Duodenal mucosa (tissue), 2 donors: ENCODE measurements around the gene ANXA11.
"Not testable (repeated sequence)": the region's sequence is repeated elsewhere in the genome, so short reads cannot be mapped to it uniquely, and the experiment has no call there.

Source experiments
- H3K27ac ChIP-seq: one replicate; pipeline ENCODE4 v1.7.0; 2013; ENCODE audit warnings: low read depth, low read length
- H3K27me3 ChIP-seq, 2 donors: one replicate each; pipeline ENCODE4 v1.7.0; 2013; ENCODE audit warnings: low read length in 2 of 2, control low read depth in 1 of 2; ENCODE audit not compliant: insufficient read depth in 2 of 2, control insufficient read depth in 1 of 2
- H3K36me3 ChIP-seq, 2 donors: one replicate each; pipeline ENCODE4 v1.7.0; 2013; ENCODE audit warnings: low read length in 2 of 2, control low read depth in 1 of 2; ENCODE audit not compliant: insufficient read depth in 2 of 2, control insufficient read depth in 1 of 2
- H3K4me1 ChIP-seq, 2 donors: one replicate each; pipeline ENCODE4 v1.7.0; 2013; ENCODE audit warnings: low read length in 2 of 2, control low read depth in 1 of 2; ENCODE audit not compliant: insufficient read depth in 2 of 2, control insufficient read depth in 1 of 2
- H3K4me3 ChIP-seq, 2 donors: one replicate each; pipeline ENCODE4 v1.7.0; 2013; ENCODE audit warnings: low read length in 2 of 2, low read depth in 1 of 2
- H3K9ac ChIP-seq, 2 donors: one replicate each; pipeline ENCODE4 v1.7.0; 2013; ENCODE audit warnings: low read length in 2 of 2, low read depth in 1 of 2
- H3K9me3 ChIP-seq, 2 donors: one replicate each; pipeline ENCODE4 v1.7.0; 2013; ENCODE audit warnings: low read length in 2 of 2, control low read depth in 1 of 2; ENCODE audit not compliant: control insufficient read depth in 1 of 2

The ANXA11 gene

DNA sequence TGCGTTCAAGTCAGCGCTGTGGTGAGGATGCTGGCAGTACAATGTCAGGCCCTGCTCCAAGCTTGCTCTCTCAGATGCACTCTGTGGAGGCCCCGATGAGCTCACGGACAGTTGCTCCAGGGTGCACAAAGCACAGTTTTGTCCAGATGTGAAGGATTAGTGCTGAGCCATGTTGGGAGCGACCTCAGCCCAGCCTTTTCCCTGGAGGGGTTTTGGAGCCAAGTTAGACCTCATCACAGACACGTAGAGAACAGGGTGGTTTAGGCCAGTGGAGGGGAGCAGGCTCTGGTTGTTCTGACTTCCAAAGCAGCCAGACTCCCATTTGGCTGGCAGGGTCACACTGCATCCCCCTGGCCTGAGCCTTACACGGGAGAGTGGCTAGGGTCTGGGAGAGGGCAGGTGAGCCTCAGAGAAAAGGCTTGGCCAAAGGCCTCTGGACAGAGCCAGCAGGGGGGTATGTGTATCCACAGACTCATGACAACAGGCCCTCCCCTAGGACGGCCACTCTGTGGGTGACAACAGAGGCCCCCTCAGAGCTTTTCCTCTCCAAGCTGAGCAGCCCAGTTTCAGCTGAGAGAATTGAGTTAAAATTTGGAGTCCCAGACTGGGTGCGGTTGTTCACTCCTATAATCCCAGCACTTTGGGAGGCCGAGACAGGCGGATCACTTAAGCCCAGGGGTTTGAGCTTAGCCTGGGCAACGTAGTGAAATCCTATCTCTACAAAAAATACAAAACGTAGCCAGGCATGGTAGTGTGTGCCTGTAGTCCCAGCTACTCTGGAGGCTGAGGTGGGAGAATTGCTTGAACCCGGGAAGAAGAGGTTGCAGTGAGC, 68.1 kb downstream of the ANXA11 start:
- Histone ChIP-seq H3K27ac (no peak overlapping the region), H3K4me1 (no peaks in the 10 kb centered on the region), H3K4me3 (no peak overlapping the region), H3K9me3 (no peaks in the 10 kb centered on the region), H3K27me3 (peaks cover 8 to 10% of the 10 kb centered on the region in 2 donors), H3K36me3 (no peaks in the 10 kb centered on the region), H3K9ac (no peak overlapping the region)

GRCh38 chr10:80136134-80136571, 69.2 kb downstream of the ANXA11 start:
- H3K27ac ChIP-seq: no peak overlapping the region
- H3K4me3 ChIP-seq: no peak overlapping the region
- H3K27me3 ChIP-seq: peaks cover 10 to 12% of the 10 kb centered on the region in 2 donors
- H3K9me3 ChIP-seq: no peaks in the 10 kb centered on the region
- no peak overlapping the region for H3K9ac ChIP-seq
- H3K36me3 ChIP-seq: no peaks in the 10 kb centered on the region
- H3K4me1 ChIP-seq: no peaks in the 10 kb centered on the region

- not testable (repeated sequence) for H3K9ac ChIP-seq, H3K4me1 ChIP-seq, H3K9me3 ChIP-seq, H3K27ac ChIP-seq, H3K36me3 ChIP-seq
- Histone ChIP-seq H3K4me3 (peak overlapping the region in 1 of 2 donors; percentile 45), H3K27me3 (peaks cover 5 to 12% of the 10 kb centered on the region in 2 donors)
These were observed 71.7 kb downstream of the ANXA11 start for GRCh38 chr10:80133687-80134086.

DNA sequence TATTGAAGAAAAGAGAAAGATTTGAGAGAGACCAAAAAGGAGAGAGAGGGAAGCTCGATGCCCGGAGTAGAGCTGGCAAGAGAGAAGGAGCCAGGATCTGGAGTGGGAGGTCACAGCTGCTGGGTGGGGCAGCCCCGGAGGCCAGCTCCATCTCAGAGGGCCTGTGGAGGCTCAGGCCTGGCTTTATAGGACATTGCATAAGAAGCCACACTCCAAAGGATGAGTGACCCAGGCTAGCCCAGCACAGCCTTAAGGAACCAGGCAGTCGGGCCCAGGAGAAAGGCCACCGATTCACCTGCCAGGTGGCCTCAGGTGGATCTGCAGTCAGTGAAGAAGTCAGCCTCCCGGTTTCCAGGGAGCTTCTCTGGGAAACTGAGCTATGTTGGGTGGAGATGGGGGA, 72.1 kb downstream of the ANXA11 start:
- Histone ChIP-seq H3K9me3 (no peaks in the 10 kb centered on the region), H3K4me3 (peak overlapping the region; percentile 29 to 45), H3K4me1 (no peaks in the 10 kb centered on the region), H3K36me3 (no peaks in the 10 kb centered on the region), H3K27me3 (peaks cover 5 to 12% of the 10 kb centered on the region in 2 donors), H3K27ac (no peak overlapping the region), H3K9ac (no peak overlapping the region)

GRCh38 chr10:80132299-80133139, 72.8 kb downstream of the ANXA11 start, which contains the start of gene PLAC9:
TSS of gene PLAC9 (plus strand) at chr10:80132730. CDS start at chr10:80132763, 33 bp downstream.
- Histone ChIP-seq H3K9ac (no peak within 1 kb of the TSS), H3K27ac (no peak within 1 kb of the TSS), H3K9me3 (no peaks in the 10 kb centered on the region), H3K36me3 (no peaks in the 10 kb centered on the region), H3K27me3 (peaks cover 5 to 12% of the 10 kb centered on the region in 2 donors), H3K4me3 (peak within 1 kb of the TSS; percentile 29 to 45), H3K4me1 (no peaks in the 10 kb centered on the region)

DNA sequence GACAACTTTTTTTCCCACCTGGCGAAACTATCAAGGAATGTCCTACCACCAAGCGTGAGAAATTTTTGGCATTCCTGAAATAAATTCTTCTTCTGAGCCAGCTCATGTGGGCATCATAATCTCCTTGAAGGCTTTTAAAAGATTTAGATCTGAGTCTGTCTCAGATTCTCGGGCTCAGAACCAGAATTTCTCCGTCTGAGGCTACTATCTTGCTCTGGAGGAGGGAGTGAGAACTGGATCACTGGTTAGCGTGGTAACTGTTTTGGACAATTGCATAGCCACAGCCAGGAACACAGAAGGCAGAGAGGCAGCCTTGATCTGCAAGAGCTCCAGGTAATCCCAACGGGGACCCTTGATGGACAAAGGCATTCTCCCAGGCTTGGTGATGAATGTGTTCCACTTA, 73.8 kb downstream of the ANXA11 start:
- no peak overlapping the region for H3K4me3 ChIP-seq
- H3K4me1 ChIP-seq: no peaks in the 10 kb centered on the region
- no peaks in the 10 kb centered on the region for H3K9me3 ChIP-seq
- peaks cover 5 to 12% of the 10 kb centered on the region in 2 donors for H3K27me3 ChIP-seq
- no peaks in the 10 kb centered on the region for H3K36me3 ChIP-seq
- no peak overlapping the region for H3K27ac ChIP-seq
- no peak overlapping the region for H3K9ac ChIP-seq

- no peak overlapping the region for H3K27ac ChIP-seq
- H3K36me3 ChIP-seq: no peaks in the 10 kb centered on the region
These were observed 78.5 kb downstream of the ANXA11 start for GRCh38 chr10:80126876-80127275.

GRCh38 chr10:80122746-80123145, 82.6 kb downstream of the ANXA11 start:
- no peak overlapping the region for H3K9ac ChIP-seq
- no peaks in the 10 kb centered on the region for H3K27me3 ChIP-seq
- no peak overlapping the region for H3K27ac ChIP-seq
- no peaks in the 10 kb centered on the region for H3K9me3 ChIP-seq
- no peaks in the 10 kb centered on the region for H3K36me3 ChIP-seq
- H3K4me1 ChIP-seq: no peaks in the 10 kb centered on the region
- no peak overlapping the region for H3K4me3 ChIP-seq

More at GRCh38 chr10:80126876-80127275, 78.5 kb downstream of the ANXA11 start:
- H3K9me3 ChIP-seq: no peaks in the 10 kb centered on the region
- no peak overlapping the region for H3K9ac ChIP-seq
- peaks cover 0 to 4% of the 10 kb centered on the region in 2 donors for H3K27me3 ChIP-seq
- H3K4me1 ChIP-seq: no peaks in the 10 kb centered on the region
- H3K4me3 ChIP-seq: no peak overlapping the region

DNA sequence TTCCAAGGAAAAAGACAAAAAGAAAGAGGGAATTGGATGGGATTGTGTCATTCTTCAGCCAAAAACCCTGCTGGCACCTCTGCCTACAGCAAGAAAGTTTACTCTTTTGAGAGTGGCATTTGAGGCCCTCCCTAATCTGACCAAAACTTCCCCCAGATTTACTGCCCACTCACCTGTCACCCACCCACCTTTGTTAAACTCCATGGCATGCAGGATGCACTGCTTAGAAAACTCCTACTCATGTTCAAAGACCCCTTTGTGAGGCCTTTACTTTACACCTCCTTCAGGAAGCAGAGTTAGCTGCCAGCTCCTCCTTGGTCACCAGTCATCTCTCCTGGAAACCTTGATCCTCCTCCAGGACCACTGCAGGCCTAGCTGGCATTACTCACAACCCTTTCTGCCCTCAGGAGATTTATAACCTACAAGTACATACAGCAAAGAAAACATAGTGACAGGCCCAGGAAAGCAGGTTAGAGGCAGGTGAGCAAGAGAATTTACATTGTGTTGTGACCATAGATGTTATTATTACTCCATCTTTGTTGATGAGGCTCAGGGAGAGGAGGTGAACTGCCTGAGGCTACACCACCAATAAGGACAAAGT, 83.1 kb downstream of the ANXA11 start:
- Histone ChIP-seq H3K9ac (no peak overlapping the region), H3K27me3 (no peaks in the 10 kb centered on the region), H3K27ac (no peak overlapping the region), H3K36me3 (no peaks in the 10 kb centered on the region), H3K4me1 (no peaks in the 10 kb centered on the region), H3K9me3 (no peaks in the 10 kb centered on the region), H3K4me3 (no peak overlapping the region)

DNA sequence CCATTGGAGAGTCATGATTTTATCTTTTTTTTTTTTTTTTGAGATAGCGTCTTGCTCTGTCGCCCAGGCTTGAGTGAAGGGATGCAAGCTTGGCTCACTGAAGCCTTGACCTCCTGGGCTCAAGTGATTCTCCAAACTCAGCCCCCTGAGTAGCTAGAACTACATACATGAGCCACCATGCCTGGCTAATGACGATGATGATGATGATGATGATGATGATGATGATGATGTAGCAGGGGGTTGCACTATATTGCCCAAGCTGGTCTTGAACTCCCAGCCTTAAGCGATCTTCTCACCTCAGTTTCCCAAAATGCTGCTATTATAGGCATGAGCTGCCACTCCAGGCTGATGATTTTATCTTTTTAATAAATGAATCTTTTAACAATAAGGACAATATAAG, 86.7 kb downstream of the ANXA11 start:
- Histone ChIP-seq H3K4me3 (no peak overlapping the region), H3K9me3 (no peaks in the 10 kb centered on the region), H3K9ac (no peak overlapping the region), H3K27me3 (no peaks in the 10 kb centered on the region), H3K27ac (no peak overlapping the region), H3K4me1 (no peaks in the 10 kb centered on the region), H3K36me3 (no peaks in the 10 kb centered on the region)
